Measurements from ENCODE around the gene PSKH1. TPM values are rescaled to one million over a fixed set of nuclear protein-coding genes. Genes with fewer than 3 reads are reported as not detected.

PSKH1 gene
- total and polyA plus RNA-seq, 4 donors = 8.3 to 23.8 (median 13.8) TPM

- Histone ChIP-seq H3K27ac (ENCODE audit: low read depth in 1 of 2, low read length in 2 of 2) (peak overlapping the region; percentile 31 to 42), H3K36me3 (ENCODE audit: control insufficient read depth in 4 of 4, insufficient read depth in 3 of 4, low read depth in 1 of 4, low read length in 3 of 4) (peaks cover 0 to 16% (median 4%) of the 10 kb centered on the region in 4 donors)
- no peak for DNase-seq (ENCODE audit: low spot score)
Observed at GRCh38 chr16:67959536-67960329, 66.7 kb downstream of the PSKH1 start.

GRCh38 chr16:67961551-67961957 lies 68.5 kb downstream of the PSKH1 start:
- TF ChIP-seq HNF4G (IDR thresholded peaks at IDR 0.05) = no peak
- TF ChIP-seq RXRA (IDR thresholded peaks at IDR 0.05) = peak; percentile 95 to 97
- peak; percentile 18 for TF ChIP-seq FOXA2 (IDR thresholded peaks at IDR 0.05)
- peak; percentile 33 to 77 for TF ChIP-seq HNF4A (conservative IDR thresholded peaks at IDR 0.05)
- peak; percentile 91 for TF ChIP-seq MAX (IDR thresholded peaks at IDR 0.05)
- no peak for TF ChIP-seq NR2F2 (IDR thresholded peaks at IDR 0.05)
- TF ChIP-seq EGR1 (IDR thresholded peaks at IDR 0.05; ENCODE audit: low read depth in 2 of 2) = no peak
- no peak for TF ChIP-seq CTCF (IDR thresholded peaks at IDR 0.05; ENCODE audit: low read depth, low read length, missing input control)
- peak; percentile 32 for TF ChIP-seq REST (IDR thresholded peaks at IDR 0.05)
- peak in 1 of 2 donors; percentile 53 for TF ChIP-seq JUND (IDR thresholded peaks at IDR 0.05)
- peak; percentile 79 for TF ChIP-seq SP1 (IDR thresholded peaks at IDR 0.05)
- TF ChIP-seq YY1 (IDR thresholded peaks at IDR 0.05) = peak; percentile 26
- peak in 1 of 2 donors; percentile 52 for TF ChIP-seq GABPA (IDR thresholded peaks at IDR 0.05 in 1 of 2, conservative IDR thresholded peaks at IDR 0.05 in 1 of 2)
- no peak for TF ChIP-seq ZBTB33 (IDR thresholded peaks at IDR 0.05)
- TF ChIP-seq FOXA1 (IDR thresholded peaks at IDR 0.05) = no peak
- no peak for TF ChIP-seq ATF3 (IDR thresholded peaks at IDR 0.05)
- peak in 1 of 2 donors; percentile 35 for TF ChIP-seq RAD21 (IDR thresholded peaks at IDR 0.05)
- no peak for TF ChIP-seq TAF1 (conservative IDR thresholded peaks at IDR 0.05)
- Histone ChIP-seq H3K36me3 (ENCODE audit: control insufficient read depth in 4 of 4, insufficient read depth in 3 of 4, low read depth in 1 of 4, low read length in 3 of 4) (peaks cover 0 to 13% (median 3%) of the 10 kb centered on the region in 4 donors), H3K4me3 (ENCODE audit: low read depth in 1 of 3, low read length in 3 of 3) (no peak overlapping the region), H3K27ac (ENCODE audit: low read depth in 1 of 2, low read length in 2 of 2) (peak overlapping the region; percentile 27 to 42), H3K9me3 (ENCODE audit: control insufficient read depth in 4 of 4, low read length in 3 of 4) (no peaks in the 10 kb centered on the region), H3K4me1 (ENCODE audit: control insufficient read depth in 4 of 4, insufficient read depth in 4 of 4, low read length in 3 of 4) (peaks cover 9 to 27% (median 14%) of the 10 kb centered on the region in 4 donors), H3K9ac (ENCODE audit: low read depth in 1 of 2, low read length in 2 of 2) (no peak overlapping the region), H3K27me3 (ENCODE audit: control insufficient read depth in 4 of 4, insufficient read depth in 4 of 4, low read length in 3 of 4) (no peaks in the 10 kb centered on the region)
- no peak for DNase-seq (ENCODE audit: low spot score)
- 33% methylated on average over 13 of the region's 13 CpGs for WGBS

More at GRCh38 chr16:67959536-67960329, 66.7 kb downstream of the PSKH1 start:
- WGBS = 81% methylated on average over 11 of the region's 11 CpGs
- Histone ChIP-seq H3K9ac (ENCODE audit: low read depth in 1 of 2, low read length in 2 of 2) (no peak overlapping the region), H3K4me1 (ENCODE audit: control insufficient read depth in 4 of 4, insufficient read depth in 4 of 4, low read length in 3 of 4) (peaks cover 11 to 28% (median 18%) of the 10 kb centered on the region in 4 donors), H3K27me3 (ENCODE audit: control insufficient read depth in 4 of 4, insufficient read depth in 4 of 4, low read length in 3 of 4) (no peaks in the 10 kb centered on the region), H3K4me3 (ENCODE audit: low read depth in 1 of 3, low read length in 3 of 3) (no peak overlapping the region), H3K9me3 (ENCODE audit: control insufficient read depth in 4 of 4, low read length in 3 of 4) (no peaks in the 10 kb centered on the region)
- TF ChIP-seq EGR1 (IDR thresholded peaks at IDR 0.05; ENCODE audit: low read depth in 2 of 2) (no peak), YY1 (IDR thresholded peaks at IDR 0.05) (no peak), FOXA1 (IDR thresholded peaks at IDR 0.05) (no peak), JUND (IDR thresholded peaks at IDR 0.05) (peak; percentile 53 to 54), TAF1 (conservative IDR thresholded peaks at IDR 0.05) (no peak), GABPA (IDR thresholded peaks at IDR 0.05 in 1 of 2, conservative IDR thresholded peaks at IDR 0.05 in 1 of 2) (no peak), RXRA (IDR thresholded peaks at IDR 0.05) (peak; percentile 70 to 73), RAD21 (IDR thresholded peaks at IDR 0.05) (peak in 1 of 2 donors; percentile 10), HNF4A (conservative IDR thresholded peaks at IDR 0.05) (no peak), NR2F2 (IDR thresholded peaks at IDR 0.05) (peak; percentile 83), SP1 (IDR thresholded peaks at IDR 0.05) (peak; percentile 36)

Measured in liver (tissue), 9 donors.